GM21528 (cell line): ENCODE data around the gene SGPP2.
"Not testable (repeated sequence)": the region's sequence is repeated elsewhere in the genome, so short reads cannot be mapped to it uniquely, and the experiment has no call there.

Experiments used
- ATAC-seq: cut with Tn5 transposase; IDR thresholded peaks from one replicate; pipeline ENCODE4 v1.9.1; 2021; ENCODE audit warnings: mild to moderate bottlenecking, moderate library complexity; ENCODE audit not compliant: unreplicated experiment, low FRiP score

Gene SGPP2

GRCh38 chr2:222424729-222425671 is 657 bp downstream of the SGPP2 start:
- peak; percentile 26 for ATAC-seq

- peak; percentile 44 for ATAC-seq
These were observed 3.4 kb downstream of the SGPP2 start for GRCh38 chr2:222427646-222428301.

GRCh38 chr2:222430071-222430470 is 5.7 kb downstream of the SGPP2 start:
- ATAC-seq, result no peak

GRCh38 chr2:222430681-222431080 is 6.3 kb downstream of the SGPP2 start:
- no peak for ATAC-seq

GRCh38 chr2:222431869-222432268 is 7.5 kb downstream of the SGPP2 start:
- no peak for ATAC-seq

- ATAC-seq, result peak; percentile 88
These were observed 9.2 kb downstream of the SGPP2 start for GRCh38 chr2:222433332-222434173.

GRCh38 chr2:222434204-222434603 is 9.9 kb downstream of the SGPP2 start:
- ATAC-seq, result peak; percentile 33

- ATAC-seq, result not testable (repeated sequence)
These were observed 11.2 kb downstream of the SGPP2 start for GRCh38 chr2:222435400-222436039.

- ATAC-seq, result no peak
These were observed 11.7 kb downstream of the SGPP2 start for GRCh38 chr2:222436040-222436413.

- no peak for ATAC-seq
These were observed 15.3 kb downstream of the SGPP2 start for GRCh38 chr2:222439692-222440091.

GRCh38 chr2:222440673-222441422 is 16.5 kb downstream of the SGPP2 start:
- no peak for ATAC-seq

GRCh38 chr2:222442665-222443064 is 18.3 kb downstream of the SGPP2 start:
- ATAC-seq, result no peak

GRCh38 chr2:222445227-222445626 is 20.9 kb downstream of the SGPP2 start:
- ATAC-seq, result no peak

GRCh38 chr2:222447131-222447530 is 22.8 kb downstream of the SGPP2 start:
- ATAC-seq, result no peak

- ATAC-seq, result no peak
These were observed 24.4 kb downstream of the SGPP2 start for GRCh38 chr2:222448748-222449181.

- no peak for ATAC-seq
These were observed 25.7 kb downstream of the SGPP2 start for GRCh38 chr2:222450021-222450420.

GRCh38 chr2:222451224-222451674 is 26.9 kb downstream of the SGPP2 start:
- peak; percentile 100 for ATAC-seq

- no peak for ATAC-seq
These were observed 28.1 kb downstream of the SGPP2 start for GRCh38 chr2:222452422-222452950.

GRCh38 chr2:222456479-222457077 is 32.2 kb downstream of the SGPP2 start:
- ATAC-seq, result no peak
